Fibroblast of skin of left quadriceps (primary cell): Measurements from ENCODE around the gene CBX7.

Experiments used
- DNase-seq, 2 experiments: peaks; one replicate each; pipeline ENCODE4 v3.0.0-alpha.2; 2013; ENCODE audit warnings: low read depth in 2 of 2

The CBX7 gene

GRCh38 chr22:39152511-39153219 lies at the start of gene CBX7:
Gene CBX7, minus strand, starts transcription at chr22:39152680. Its CDS starts 236 bp downstream, at chr22:39152444.
- DNase-seq = peak; percentile 57 to 62

GRCh38 chr22:39197578-39197977 lies 45.1 kb upstream of the CBX7 start:
- DNase-seq = no peak

GRCh38 chr22:39194098-39194497 lies 41.6 kb upstream of the CBX7 start:
- DNase-seq = no peak

- DNase-seq = no peak
Observed at GRCh38 chr22:39188809-39189208, 36.3 kb upstream of the CBX7 start.

GRCh38 chr22:39185601-39186012 lies 33.1 kb upstream of the CBX7 start:
- DNase-seq = no peak

- DNase-seq = no peak
Observed at GRCh38 chr22:39184586-39185577, 32.4 kb upstream of the CBX7 start.

- DNase-seq = no peak
Observed at GRCh38 chr22:39183991-39184585, 31.6 kb upstream of the CBX7 start.

- DNase-seq = no peak
Observed at GRCh38 chr22:39182478-39183030, 30.1 kb upstream of the CBX7 start.

- DNase-seq = no peak
Observed at GRCh38 chr22:39181778-39182177, 29.3 kb upstream of the CBX7 start.

GRCh38 chr22:39181356-39181755 lies 28.9 kb upstream of the CBX7 start:
- DNase-seq = no peak

- DNase-seq = no peak
Observed at GRCh38 chr22:39179841-39180335, 27.4 kb upstream of the CBX7 start.

GRCh38 chr22:39179401-39179827 lies 26.9 kb upstream of the CBX7 start:
- DNase-seq = no peak

GRCh38 chr22:39178206-39179111 lies 26.0 kb upstream of the CBX7 start:
- DNase-seq = no peak

- no peak for DNase-seq
Observed at GRCh38 chr22:39177791-39178190, 25.3 kb upstream of the CBX7 start.

GRCh38 chr22:39177456-39177775 lies 24.9 kb upstream of the CBX7 start:
- no peak for DNase-seq

GRCh38 chr22:39176714-39177455 lies 24.4 kb upstream of the CBX7 start:
- no peak for DNase-seq

- DNase-seq = peak; percentile 42 to 51
Observed at GRCh38 chr22:39176143-39176713, 23.7 kb upstream of the CBX7 start.

- DNase-seq = no peak
Observed at GRCh38 chr22:39175353-39176142, 23.1 kb upstream of the CBX7 start.
